ENCODE measurements around the gene NKX2-2. TPM values are rescaled to one million over a fixed set of nuclear protein-coding genes. Genes with fewer than 3 reads are reported as not detected.

NKX2-2 gene
- polyA plus RNA-seq, 3 donors from 2014 or later, result not detected

- no peaks in the 10 kb centered on the region for H3K4me1 Mint-ChIP-seq
- no peak overlapping the region for H3K27ac Mint-ChIP-seq
- no peaks in the 10 kb centered on the region for H3K36me3 Mint-ChIP-seq
- peaks cover 0 to 3% (median 0%) of the 10 kb centered on the region in 6 donors for H3K9me3 Mint-ChIP-seq
- H3K4me3 Mint-ChIP-seq, result no peak overlapping the region
- no peak for DNase-seq
- H3K27me3 Mint-ChIP-seq (ENCODE audit: low read depth in 3 of 3), result peaks cover 2 to 9% (median 4%) of the 10 kb centered on the region in 3 donors
Measured at GRCh38 chr20:21534453-21534852, 20.6 kb upstream of the NKX2-2 start.

GRCh38 chr20:21529863-21530262 is 16.0 kb upstream of the NKX2-2 start:
- no peaks in the 10 kb centered on the region for H3K9me3 Mint-ChIP-seq
- no peak overlapping the region for H3K27ac Mint-ChIP-seq
- no peak for DNase-seq
- H3K4me1 Mint-ChIP-seq, result no peaks in the 10 kb centered on the region
- no peaks in the 10 kb centered on the region for H3K36me3 Mint-ChIP-seq
- H3K4me3 Mint-ChIP-seq, result no peak overlapping the region
- peaks cover 4 to 9% (median 6%) of the 10 kb centered on the region in 3 donors for H3K27me3 Mint-ChIP-seq (ENCODE audit: low read depth in 3 of 3)

DNA sequence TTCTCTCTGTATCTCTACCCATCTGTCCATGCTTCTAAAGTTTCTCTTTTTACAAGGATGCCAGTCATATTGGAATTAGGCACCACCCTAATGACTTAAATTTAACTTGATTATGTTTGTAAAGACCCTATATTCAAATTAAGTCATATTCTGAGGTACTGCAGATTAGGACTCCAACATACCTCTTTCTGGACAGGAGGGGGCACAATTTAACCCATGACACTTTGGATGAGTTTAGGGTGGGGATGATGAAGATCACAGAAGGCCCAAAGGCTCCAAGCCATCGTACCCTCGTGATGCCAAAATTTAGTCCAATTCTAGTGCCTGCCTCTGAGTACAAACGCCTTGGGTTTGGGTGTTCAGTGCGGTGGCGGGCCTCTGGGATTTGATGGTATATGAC is 15.0 kb upstream of the NKX2-2 start:
- H3K4me1 Mint-ChIP-seq, result no peaks in the 10 kb centered on the region
- H3K27ac Mint-ChIP-seq, result no peak overlapping the region
- H3K36me3 Mint-ChIP-seq, result no peaks in the 10 kb centered on the region
- H3K9me3 Mint-ChIP-seq, result no peaks in the 10 kb centered on the region
- H3K27me3 Mint-ChIP-seq (ENCODE audit: low read depth in 3 of 3), result peaks cover 6 to 10% (median 7%) of the 10 kb centered on the region in 3 donors
- no peak overlapping the region for H3K4me3 Mint-ChIP-seq
- no peak for DNase-seq

- H3K4me1 Mint-ChIP-seq, result no peaks in the 10 kb centered on the region
- H3K9me3 Mint-ChIP-seq, result no peaks in the 10 kb centered on the region
- H3K27me3 Mint-ChIP-seq (ENCODE audit: low read depth in 3 of 3), result peaks cover 8 to 17% (median 9%) of the 10 kb centered on the region in 3 donors
- no peak for DNase-seq
- H3K36me3 Mint-ChIP-seq, result no peaks in the 10 kb centered on the region
- H3K27ac Mint-ChIP-seq, result no peak overlapping the region
- no peak overlapping the region for H3K4me3 Mint-ChIP-seq
Measured at GRCh38 chr20:21527908-21528307, 14.0 kb upstream of the NKX2-2 start.

- Mint-ChIP-seq H3K4me3 (no peak overlapping the region), H3K36me3 (no peaks in the 10 kb centered on the region), H3K4me1 (no peaks in the 10 kb centered on the region), H3K27ac (no peak overlapping the region), H3K27me3 (ENCODE audit: low read depth in 3 of 3) (peaks cover 8 to 20% (median 9%) of the 10 kb centered on the region in 3 donors), H3K9me3 (no peaks in the 10 kb centered on the region)
- no peak for DNase-seq
Measured at GRCh38 chr20:21526776-21527175, 12.9 kb upstream of the NKX2-2 start.

GRCh38 chr20:21523895-21524294 is 10.0 kb upstream of the NKX2-2 start:
- Mint-ChIP-seq H3K9me3 (no peaks in the 10 kb centered on the region), H3K4me3 (no peak overlapping the region), H3K4me1 (no peaks in the 10 kb centered on the region), H3K27ac (no peak overlapping the region), H3K36me3 (no peaks in the 10 kb centered on the region), H3K27me3 (ENCODE audit: low read depth in 3 of 3) (peaks cover 19 to 28% (median 22%) of the 10 kb centered on the region in 3 donors)
- DNase-seq, result no peak

DNA sequence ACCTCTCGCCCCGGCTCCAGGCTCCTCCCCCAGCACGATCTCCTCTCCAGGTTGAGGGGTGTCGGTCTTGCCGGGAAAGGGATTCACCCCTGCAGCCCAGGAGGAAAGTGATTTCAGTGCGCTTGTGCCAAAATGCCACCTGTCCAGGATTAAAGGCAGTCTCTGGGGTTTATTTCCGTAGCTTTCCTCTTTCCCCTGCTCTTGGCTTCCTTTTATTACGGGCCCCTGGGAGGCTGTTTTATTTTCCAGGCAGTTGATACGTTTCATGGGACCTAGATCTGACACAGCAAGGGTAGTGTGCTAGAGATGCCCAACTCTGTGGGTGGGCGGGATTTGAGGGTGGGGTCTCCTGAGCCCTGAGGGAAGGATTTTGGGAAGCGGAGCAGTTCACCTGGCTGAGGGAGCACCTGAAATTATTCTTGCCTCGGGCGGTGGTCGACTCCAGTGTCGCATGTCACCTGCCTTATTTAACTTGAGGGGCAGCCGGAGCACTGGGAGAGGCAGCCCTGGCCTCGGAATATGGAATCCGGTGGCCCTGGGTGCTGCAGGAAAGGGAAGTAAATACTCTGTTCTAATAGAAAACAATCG is 9.5 kb upstream of the NKX2-2 start:
- no peaks in the 10 kb centered on the region for H3K36me3 Mint-ChIP-seq
- H3K27ac Mint-ChIP-seq, result no peak overlapping the region
- no peak for DNase-seq
- peaks cover 16 to 30% (median 22%) of the 10 kb centered on the region in 3 donors for H3K27me3 Mint-ChIP-seq (ENCODE audit: low read depth in 3 of 3)
- H3K4me1 Mint-ChIP-seq, result no peaks in the 10 kb centered on the region
- H3K9me3 Mint-ChIP-seq, result no peaks in the 10 kb centered on the region
- H3K4me3 Mint-ChIP-seq, result no peak overlapping the region

DNA sequence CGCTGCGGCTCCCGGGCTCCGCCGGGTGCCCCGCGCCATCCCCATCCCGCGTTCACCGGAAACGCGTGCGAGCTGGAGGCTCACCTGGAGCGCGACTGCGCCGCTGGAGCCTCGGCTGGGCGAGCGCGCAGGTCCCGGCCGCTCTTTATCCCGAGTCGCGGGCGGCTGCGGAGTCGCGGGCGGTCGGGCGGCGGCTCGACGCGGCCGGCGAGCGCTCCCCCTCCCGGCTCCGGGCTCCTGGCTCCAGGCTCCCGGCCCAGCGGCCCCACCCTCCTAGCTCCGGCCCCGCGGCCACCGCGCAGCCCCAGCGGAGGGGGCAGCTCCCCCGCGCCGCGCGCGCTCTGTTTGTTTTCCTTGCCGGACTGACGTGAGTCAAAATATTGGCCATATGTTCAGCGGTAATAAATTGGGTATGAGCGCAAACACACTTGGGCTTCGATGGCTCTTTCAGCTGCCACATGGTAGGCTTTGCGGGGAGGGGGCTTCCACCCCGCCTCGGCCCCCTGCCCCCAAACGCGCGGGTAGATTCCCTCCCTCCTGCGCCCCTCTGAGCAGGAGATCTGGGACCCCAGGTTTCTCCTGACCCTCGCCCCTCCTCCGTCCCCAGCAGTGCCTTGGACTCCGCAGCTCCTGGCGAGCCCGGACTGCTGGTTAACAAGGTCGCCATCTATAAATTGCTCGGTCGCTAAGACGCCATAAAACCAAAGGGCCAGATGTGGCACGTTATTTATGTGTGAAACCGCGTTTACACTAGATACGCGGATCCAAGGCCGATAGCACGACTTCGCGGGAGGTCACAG is 8.8 kb upstream of the NKX2-2 start:
- Mint-ChIP-seq H3K27me3 (ENCODE audit: low read depth in 3 of 3) (peaks cover 18 to 28% (median 26%) of the 10 kb centered on the region in 3 donors), H3K4me1 (no peaks in the 10 kb centered on the region), H3K27ac (no peak overlapping the region), H3K4me3 (no peak overlapping the region), H3K9me3 (peaks cover 0 to 1% (median 0%) of the 10 kb centered on the region in 6 donors), H3K36me3 (no peaks in the 10 kb centered on the region)
- no peak for DNase-seq

DNA sequence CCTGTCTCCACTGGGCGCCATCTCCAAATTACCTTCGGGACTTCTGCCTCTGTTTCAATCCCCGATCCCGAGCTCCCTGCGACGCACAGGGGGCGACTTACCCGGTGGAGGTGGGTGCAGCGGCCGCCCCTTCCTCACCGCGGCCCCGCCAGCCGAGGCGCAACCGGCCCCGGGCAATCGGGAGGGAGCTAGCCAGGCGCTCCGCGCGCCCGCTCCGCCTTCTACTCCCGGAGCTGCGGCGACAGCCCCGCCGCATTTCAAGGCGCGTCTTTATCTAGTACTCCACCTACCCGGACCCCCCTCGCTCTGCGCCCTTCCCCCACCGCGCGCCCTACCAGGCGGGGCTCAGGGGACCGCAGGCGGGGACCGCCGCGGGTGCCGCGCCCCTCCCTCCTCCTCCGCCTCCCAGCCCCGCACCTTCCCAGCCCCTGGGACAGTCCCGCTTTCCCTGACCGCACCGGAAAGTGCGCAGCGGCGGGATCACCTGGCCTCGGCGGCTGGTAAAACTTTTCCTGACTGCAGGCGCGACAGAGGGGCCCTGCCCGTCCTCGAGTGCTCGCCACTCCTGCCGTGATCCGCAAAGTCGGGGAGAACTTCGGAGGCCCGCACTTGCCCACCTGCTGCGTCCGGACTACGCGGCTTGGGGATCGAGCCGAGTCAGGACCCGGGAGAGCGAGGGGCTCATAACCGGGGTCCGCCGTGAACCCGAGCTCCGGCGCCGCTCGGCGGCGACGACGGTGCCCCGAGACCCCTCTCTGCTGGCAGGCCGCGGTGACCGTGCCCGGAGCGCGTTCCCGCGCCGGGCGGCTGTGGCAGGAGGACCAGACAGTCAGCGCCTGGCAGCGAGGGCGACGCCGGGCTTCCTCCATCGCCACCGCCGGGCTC is 8.0 kb upstream of the NKX2-2 start:
- H3K4me3 Mint-ChIP-seq, result no peak overlapping the region
- H3K4me1 Mint-ChIP-seq, result no peaks in the 10 kb centered on the region
- no peak overlapping the region for H3K27ac Mint-ChIP-seq
- no peak for DNase-seq
- no peaks in the 10 kb centered on the region for H3K36me3 Mint-ChIP-seq
- H3K27me3 Mint-ChIP-seq (ENCODE audit: low read depth in 3 of 3), result peaks cover 19 to 30% (median 28%) of the 10 kb centered on the region in 3 donors
- H3K9me3 Mint-ChIP-seq, result peaks cover 0 to 1% (median 0%) of the 10 kb centered on the region in 6 donors

GRCh38 chr20:21520702-21521595 is 7.1 kb upstream of the NKX2-2 start:
- Mint-ChIP-seq H3K4me1 (peaks cover 0 to 3% of the 10 kb centered on the region in 2 donors), H3K36me3 (no peaks in the 10 kb centered on the region), H3K27me3 (ENCODE audit: low read depth in 3 of 3) (peaks cover 23 to 37% (median 30%) of the 10 kb centered on the region in 3 donors), H3K9me3 (peaks cover 0 to 1% (median 0%) of the 10 kb centered on the region in 6 donors), H3K4me3 (no peak overlapping the region), H3K27ac (no peak overlapping the region)
- DNase-seq, result no peak

DNA sequence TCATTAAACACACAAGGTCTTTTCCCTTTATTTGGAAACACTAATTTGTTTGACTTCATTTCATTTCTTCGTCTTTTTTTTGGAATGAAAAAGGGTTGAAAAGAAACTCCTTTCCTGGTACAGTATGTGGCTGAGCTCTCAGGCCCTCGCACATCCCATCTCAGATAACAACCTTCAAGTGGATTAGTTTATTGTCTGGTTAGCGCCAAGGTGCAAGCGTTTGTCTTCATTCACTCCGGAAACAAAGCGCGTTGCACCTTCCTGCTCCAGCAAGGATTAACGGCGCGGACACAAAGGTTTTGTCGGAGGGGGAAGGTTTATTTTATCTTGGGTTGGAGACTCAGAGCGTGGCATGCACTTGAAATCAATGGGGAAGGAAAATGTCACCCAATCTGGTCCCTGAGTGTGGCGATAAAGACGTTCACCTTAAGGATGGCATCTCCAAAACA is 5.3 kb upstream of the NKX2-2 start:
- Mint-ChIP-seq H3K4me1 (peaks cover 0 to 6% of the 10 kb centered on the region in 2 donors), H3K9me3 (peaks cover 0 to 1% (median 0%) of the 10 kb centered on the region in 6 donors), H3K27ac (no peak overlapping the region), H3K36me3 (no peaks in the 10 kb centered on the region), H3K27me3 (ENCODE audit: low read depth in 3 of 3) (peaks cover 23 to 37% (median 32%) of the 10 kb centered on the region in 3 donors), H3K4me3 (no peak overlapping the region)
- no peak for DNase-seq

GRCh38 chr20:21518292-21518991 is 4.6 kb upstream of the NKX2-2 start:
- no peak overlapping the region for H3K4me3 Mint-ChIP-seq
- H3K36me3 Mint-ChIP-seq, result no peaks in the 10 kb centered on the region
- H3K27ac Mint-ChIP-seq, result no peak overlapping the region
- peaks cover 23 to 34% (median 28%) of the 10 kb centered on the region in 3 donors for H3K27me3 Mint-ChIP-seq (ENCODE audit: low read depth in 3 of 3)
- peaks cover 0 to 1% (median 0%) of the 10 kb centered on the region in 6 donors for H3K9me3 Mint-ChIP-seq
- DNase-seq, result no peak
- H3K4me1 Mint-ChIP-seq, result peaks cover 0 to 6% of the 10 kb centered on the region in 2 donors

All from immature natural killer cell (primary cell).